ENCODE data around the gene SLC35D1.

- TF ChIP-seq ZNF274 (IDR thresholded peaks at IDR 0.05; ENCODE audit: low read depth, low read length) (no peak), YY1 (IDR thresholded peaks at IDR 0.05; ENCODE audit: insufficient read depth, insufficient read length) (no peak)
Measured at GRCh38 chr1:67018574-67018973, 35.4 kb downstream of the SLC35D1 start.
